DOHH2 (cell line): ENCODE measurements around the gene TREML2.

Experiments
- CTCF ChIP-seq: fragments of 200-600 bp; sonication (generic); IDR thresholded peaks from one replicate; pipeline ENCODE4 v1.5.1; 2014; ENCODE audit warnings: antibody characterized with exemption, mild to moderate bottlenecking, low read depth, low read length; ENCODE audit not compliant: poor library complexity, severe bottlenecking
- EZH2phosphoT487 ChIP-seq: fragments of 200-600 bp; sonication (generic); IDR thresholded peaks from 2 replicates; pipeline ENCODE4 v1.6.1; 2017; ENCODE audit warnings: borderline replicate concordance, mild to moderate bottlenecking, antibody characterized with exemption, low read length, moderate library complexity, mixed read lengths

- TF ChIP-seq CTCF (no peak), EZH2phosphoT487 (no peak)
These were observed 28.8 kb upstream of the TREML2 start for GRCh38 chr6:41229721-41230120.
